Body of pancreas (tissue), 4 donors: ENCODE data around the gene UBE2E1. TPM values are rescaled to one million over a fixed set of nuclear protein-coding genes. Genes with fewer than 3 reads are reported as not detected.
"Not testable (repeated sequence)": the region's sequence is repeated elsewhere in the genome, so short reads cannot be mapped to it uniquely, and the experiment has no call there.

ENCODE experiments used
- ATAC-seq: fragments of 150-250 bp; one replicate; pipeline ENCODE4 v1.9.1; 2016
- DNase-seq, 4 donors: peaks; one replicate each; pipeline ENCODE4 v3.0.0-alpha.2; 2019
- H3K27ac ChIP-seq, 4 donors: fragments of 200-600 bp; sonication (generic); 1 replicate in 3 of 4; 2 replicates in 1 of 4; pipeline versions ENCODE4 v1.5.1 to v1.6.1; 2016 to 2019; ENCODE audit warnings: mild to moderate bottlenecking in 1 of 4, mixed read lengths in 1 of 4, moderate library complexity in 1 of 4
- H3K27me3 ChIP-seq, 2 donors: fragments of 200-600 bp; sonication (generic); one replicate each; pipeline ENCODE4 v1.6.0; 2016; ENCODE audit warnings: mild to moderate bottlenecking in 1 of 2
- H3K36me3 ChIP-seq, 2 donors: fragments of 200-600 bp; sonication (generic); replicated peaks in 1 of 2; 2 replicates each; pipeline ENCODE4 v1.5.1; 2016; ENCODE audit warnings: low read depth in 2 of 2; ENCODE audit not compliant: insufficient read depth in 1 of 2
- H3K4me1 ChIP-seq: fragments of 200-600 bp; sonication (generic); one replicate; pipeline ENCODE4 v1.6.0; 2016
- H3K4me3 ChIP-seq, 2 donors: fragments of 200-600 bp; sonication (generic); 1 replicate in 1 of 2; 2 replicates in 1 of 2; pipeline ENCODE4 v1.5.1; 2016 to 2019
- H3K9me3 ChIP-seq, 3 donors: fragments of 200-600 bp; sonication (generic); 1 replicate in 2 of 3; 2 replicates in 1 of 3; pipeline ENCODE4 v1.5.1; 2016
- POLR2A ChIP-seq, 3 donors: fragments of 450-650 bp; IDR thresholded peaks; one replicate each; pipeline ENCODE4 v1.6.1; 2016; ENCODE audit warnings: antibody characterized with exemption in 3 of 3, mild to moderate bottlenecking in 2 of 3
- WGBS, 2 donors: methylation state at CpG; one replicate each; pipeline ENCODE4 v1.1.5; 2017; 5-methylcytosine and 5-hydroxymethylcytosine counted together
- intact Hi-C: fragments of 100-400 bp; cut with DNase I; formaldehyde crosslinking; loops from one replicate; pipeline ENCODE4 v1.15.1; 2023
- total RNA-seq, 2 donors: library from RNA; depleted of rRNA; stranded (reverse); fragments of >200 nt; gene quantifications; one replicate each; pipeline ENCODE4 v1.1.0, GENCODE V29; 2016
- TF ChIP-seq, protein P1 (sequence below), 7 experiments: fragments of 450-650 bp in 4 of 7; fragments of 200-600 bp in 3 of 7; sonication (generic) in 3 of 7; IDR thresholded peaks; one replicate each; pipeline ENCODE4 v1.5.1; 2016 to 2019; ENCODE audit warnings: antibody characterized with exemption in 7 of 7

Gene UBE2E1
- total RNA-seq, 2 donors from 2014 or later: 21.1 to 30.9 TPM

- intact Hi-C loops: no loop called here
- Histone ChIP-seq H3K4me3 (no peak overlapping the region), H3K4me1 (no peaks in the 10 kb centered on the region), H3K27ac (no peak overlapping the region), H3K9me3 (no peaks in the 10 kb centered on the region), H3K27me3 (no peaks in the 10 kb centered on the region), H3K36me3 (no peaks in the 10 kb centered on the region)
- ATAC-seq: no peak
- WGBS, 2 donors: 96 to 98% methylated on average over 3 of the region's 3 CpGs
- DNase-seq: no peak
- TF ChIP-seq, protein P1, sequence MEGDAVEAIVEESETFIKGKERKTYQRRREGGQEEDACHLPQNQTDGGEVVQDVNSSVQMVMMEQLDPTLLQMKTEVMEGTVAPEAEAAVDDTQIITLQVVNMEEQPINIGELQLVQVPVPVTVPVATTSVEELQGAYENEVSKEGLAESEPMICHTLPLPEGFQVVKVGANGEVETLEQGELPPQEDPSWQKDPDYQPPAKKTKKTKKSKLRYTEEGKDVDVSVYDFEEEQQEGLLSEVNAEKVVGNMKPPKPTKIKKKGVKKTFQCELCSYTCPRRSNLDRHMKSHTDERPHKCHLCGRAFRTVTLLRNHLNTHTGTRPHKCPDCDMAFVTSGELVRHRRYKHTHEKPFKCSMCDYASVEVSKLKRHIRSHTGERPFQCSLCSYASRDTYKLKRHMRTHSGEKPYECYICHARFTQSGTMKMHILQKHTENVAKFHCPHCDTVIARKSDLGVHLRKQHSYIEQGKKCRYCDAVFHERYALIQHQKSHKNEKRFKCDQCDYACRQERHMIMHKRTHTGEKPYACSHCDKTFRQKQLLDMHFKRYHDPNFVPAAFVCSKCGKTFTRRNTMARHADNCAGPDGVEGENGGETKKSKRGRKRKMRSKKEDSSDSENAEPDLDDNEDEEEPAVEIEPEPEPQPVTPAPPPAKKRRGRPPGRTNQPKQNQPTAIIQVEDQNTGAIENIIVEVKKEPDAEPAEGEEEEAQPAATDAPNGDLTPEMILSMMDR (IDR thresholded peaks at IDR 0.05): no peak
- no peak for TF ChIP-seq POLR2A (IDR thresholded peaks at IDR 0.05)
Measured at GRCh38 chr3:23843869-23844268, 38.1 kb downstream of the UBE2E1 start.

DNA sequence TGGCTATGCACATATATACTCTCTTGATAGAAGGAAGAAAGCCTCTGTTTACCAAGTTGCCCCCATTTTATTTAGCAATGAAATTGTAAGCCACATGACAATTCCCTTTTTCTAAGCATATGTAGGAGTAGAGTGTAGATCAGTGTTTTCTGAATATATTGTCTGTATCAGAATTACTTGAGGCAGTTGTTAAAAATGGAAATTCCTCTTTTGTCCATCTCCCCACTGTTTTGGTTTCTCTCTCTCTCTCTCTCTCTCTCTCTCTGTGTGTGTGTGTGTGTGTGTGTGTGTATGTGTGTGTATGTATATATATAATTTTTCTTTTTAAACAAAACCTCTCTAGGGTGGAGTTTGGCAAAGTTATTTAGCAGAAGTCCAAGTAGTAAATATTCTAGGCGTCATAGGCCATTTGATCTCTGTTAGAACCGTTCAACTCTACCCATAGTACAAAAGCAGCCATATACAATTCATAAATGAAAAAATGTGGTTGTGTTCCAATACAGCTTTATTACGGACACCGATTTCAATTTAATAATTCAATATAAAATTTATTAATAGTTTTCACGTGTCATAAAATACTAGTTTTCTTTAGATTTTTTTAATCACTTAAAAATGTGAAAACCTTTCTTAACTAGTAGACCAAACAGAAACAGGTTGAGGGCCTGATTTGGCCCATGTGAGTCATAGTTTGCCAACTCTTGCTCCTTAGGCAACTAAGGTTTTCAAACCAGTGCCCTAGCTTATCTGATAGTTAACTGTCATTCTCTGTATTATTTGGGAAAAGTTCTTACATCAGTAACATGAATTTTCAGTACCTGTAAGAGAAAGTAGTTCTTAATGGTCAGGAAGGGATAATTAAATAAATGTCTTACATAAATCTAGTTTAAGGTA lies 39.8 kb downstream of the UBE2E1 start:
- Histone ChIP-seq H3K36me3 (no peaks in the 10 kb centered on the region), H3K27ac (no peak overlapping the region), H3K4me1 (no peaks in the 10 kb centered on the region), H3K9me3 (no peaks in the 10 kb centered on the region), H3K27me3 (no peaks in the 10 kb centered on the region), H3K4me3 (no peak overlapping the region)
- TF ChIP-seq, protein P1 (IDR thresholded peaks at IDR 0.05): no peak
- no peak for TF ChIP-seq POLR2A (IDR thresholded peaks at IDR 0.05)
- ATAC-seq (no peak), DNase-seq (no peak)
- WGBS, 2 donors: 77 to 92% methylated on average over 5 of the region's 5 CpGs
- intact Hi-C loops: no loop called here

DNA sequence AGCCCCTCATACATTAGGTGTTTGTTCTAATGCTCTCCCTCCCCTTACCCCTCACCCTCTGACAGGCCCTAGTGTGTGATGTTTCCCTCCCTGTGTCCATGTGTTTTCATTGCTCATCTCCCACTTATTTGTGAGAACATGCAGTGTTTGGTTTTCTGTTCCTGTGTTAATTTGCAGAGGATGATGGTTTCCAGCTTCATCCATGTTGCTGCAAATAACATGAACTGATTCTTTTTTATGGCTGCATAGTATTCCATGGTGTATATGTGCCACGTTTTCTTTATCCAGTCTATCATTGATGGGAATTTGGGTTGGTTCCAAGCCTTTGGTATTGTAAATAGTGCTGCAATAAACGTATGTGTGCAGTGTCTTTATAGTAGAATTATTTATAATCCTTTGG lies 43.7 kb downstream of the UBE2E1 start:
- H3K27ac ChIP-seq, H3K36me3 ChIP-seq, H3K9me3 ChIP-seq, H3K27me3 ChIP-seq, H3K4me3 ChIP-seq, intact Hi-C loops, H3K4me1 ChIP-seq, ATAC-seq, DNase-seq: not testable (repeated sequence)
- 73 to 74% methylated on average over 2 of the region's 2 CpGs for WGBS, 2 donors

DNA sequence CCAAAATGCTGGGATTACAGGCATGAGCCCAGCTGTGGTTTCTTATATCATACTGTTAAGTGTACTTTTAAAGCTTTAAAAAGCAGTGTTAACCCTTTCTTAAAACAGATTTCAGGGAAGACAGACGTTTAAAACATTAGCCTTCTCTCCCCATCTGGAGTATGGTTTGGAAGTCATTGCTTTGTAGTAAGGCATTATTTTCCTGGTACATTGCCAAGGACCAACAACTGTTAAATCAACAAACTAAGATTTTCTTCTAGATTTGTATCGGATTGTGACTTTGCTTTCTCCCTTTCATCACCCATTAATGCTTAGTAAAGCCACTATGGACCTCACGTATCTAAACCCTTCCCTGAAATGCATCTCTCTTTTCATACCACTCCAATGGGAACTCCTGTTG lies 50.5 kb downstream of the UBE2E1 start:
- ATAC-seq (no peak), DNase-seq (no peak)
- 52 to 66% methylated on average over 3 of the region's 3 CpGs for WGBS, 2 donors
- Histone ChIP-seq H3K27me3 (no peaks in the 10 kb centered on the region), H3K36me3 (no peaks in the 10 kb centered on the region), H3K27ac (no peak overlapping the region), H3K4me3 (no peak overlapping the region), H3K4me1 (peaks cover 14% of the 10 kb centered on the region), H3K9me3 (no peaks in the 10 kb centered on the region)
- TF ChIP-seq POLR2A (IDR thresholded peaks at IDR 0.05): no peak
- TF ChIP-seq, protein P1 (IDR thresholded peaks at IDR 0.05): no peak
- intact Hi-C loops: no loop called here

- no peak for TF ChIP-seq POLR2A (IDR thresholded peaks at IDR 0.05)
- TF ChIP-seq, protein P1 (IDR thresholded peaks at IDR 0.05): no peak
- peaks cover 14% of the 10 kb centered on the region for H3K4me1 ChIP-seq
- ATAC-seq: no peak
- no peaks in the 10 kb centered on the region for H3K9me3 ChIP-seq
- intact Hi-C loops: no loop called here
- H3K27me3 ChIP-seq: no peaks in the 10 kb centered on the region
- 0% methylated on average over 1 of the region's 1 CpG for WGBS, 2 donors
- no peak overlapping the region for H3K27ac ChIP-seq
- no peaks in the 10 kb centered on the region for H3K36me3 ChIP-seq
- peak in 3 of 4 donors; percentile 24 to 29 (median 28) for DNase-seq
- H3K4me3 ChIP-seq: no peak overlapping the region
Measured at GRCh38 chr3:23859012-23859743, 53.4 kb downstream of the UBE2E1 start.
